ENCODE data around the gene MRPS2. TPM values are rescaled to one million over a fixed set of nuclear protein-coding genes. Genes with fewer than 3 reads are reported as not detected.
A peak's percentile ranks its signal among the peaks of the same experiment; 100 is the strongest.

MRPS2 gene
- polyA plus RNA-seq, 1 donor from 2014 or later: 20.1 TPM

- Histone ChIP-seq H3K9ac (ENCODE audit: low read length) (no peak overlapping the region), H4K20me1 (ENCODE audit: insufficient read depth) (no peaks in the 10 kb centered on the region), H3F3A (ENCODE audit: insufficient read depth, low read length, poor library complexity, severe bottlenecking) (no peaks in the 10 kb centered on the region), H3K27ac (ENCODE audit: low read length) (no peak overlapping the region), H3K36me3 (ENCODE audit: insufficient read depth, low read length) (no peaks in the 10 kb centered on the region), H2AFZ (ENCODE audit: low read depth, low read length) (no peak overlapping the region), H3K4me2 (ENCODE audit: low read length) (no peak overlapping the region), H3K4me3 (ENCODE audit: low read length) (no peak overlapping the region), H3K9me2 (ENCODE audit: insufficient read depth, low read length) (no peaks in the 10 kb centered on the region), H3K9me3 (ENCODE audit: low read length) (no peaks in the 10 kb centered on the region), H3K27me3 (ENCODE audit: insufficient read depth, low read depth, low read length) (no peaks in the 10 kb centered on the region), H3K79me2 (replicated peaks; ENCODE audit: insufficient read depth, low read length) (no peaks in the 10 kb centered on the region)
- TF ChIP-seq EP300 (conservative IDR thresholded peaks at IDR 0.05; ENCODE audit: poor library complexity, severe bottlenecking) (no peak), CTCF (IDR thresholded peaks at IDR 0.05; ENCODE audit: poor library complexity, severe bottlenecking) (peak; percentile 67), SMC3 (conservative IDR thresholded peaks at IDR 0.05; ENCODE audit: poor library complexity) (peak; percentile 68), RAD21 (conservative IDR thresholded peaks at IDR 0.05) (peak; percentile 56)
These were observed 25.6 kb upstream of the MRPS2 start for GRCh38 chr9:135474915-135475314.

- TF ChIP-seq CTCF (IDR thresholded peaks at IDR 0.05; ENCODE audit: poor library complexity, severe bottlenecking) (no peak), SMC3 (conservative IDR thresholded peaks at IDR 0.05; ENCODE audit: poor library complexity) (no peak), EZH2 (IDR thresholded peaks at IDR 0.05; ENCODE audit: borderline replicate concordance, insufficient read depth, low read length, poor library complexity, severe bottlenecking) (no peak), REST (IDR thresholded peaks at IDR 0.05; ENCODE audit: borderline replicate concordance) (no peak), TAF1 (IDR thresholded peaks at IDR 0.05; ENCODE audit: low read depth) (no peak), EP300 (conservative IDR thresholded peaks at IDR 0.05; ENCODE audit: poor library complexity, severe bottlenecking) (no peak), POLR2AphosphoS5 (IDR thresholded peaks at IDR 0.05) (no peak), MXI1 (conservative IDR thresholded peaks at IDR 0.05; ENCODE audit: poor library complexity, severe bottlenecking) (no peak), RAD21 (conservative IDR thresholded peaks at IDR 0.05) (no peak)
- Histone ChIP-seq H3K9me2 (ENCODE audit: insufficient read depth, low read length) (no peaks in the 10 kb centered on the region), H3F3A (ENCODE audit: insufficient read depth, low read length, poor library complexity, severe bottlenecking) (no peaks in the 10 kb centered on the region), H3K9me3 (ENCODE audit: low read length) (no peaks in the 10 kb centered on the region), H3K36me3 (ENCODE audit: insufficient read depth, low read length) (no peaks in the 10 kb centered on the region), H3K9ac (ENCODE audit: low read length) (no peak overlapping the region), H3K79me2 (replicated peaks; ENCODE audit: insufficient read depth, low read length) (no peaks in the 10 kb centered on the region), H4K20me1 (ENCODE audit: insufficient read depth) (no peaks in the 10 kb centered on the region), H3K4me2 (ENCODE audit: low read length) (no peak overlapping the region), H3K27me3 (ENCODE audit: insufficient read depth, low read depth, low read length) (no peaks in the 10 kb centered on the region), H2AFZ (ENCODE audit: low read depth, low read length) (no peak overlapping the region), H3K4me3 (ENCODE audit: low read length) (no peak overlapping the region), H3K27ac (ENCODE audit: low read length) (no peak overlapping the region)
These were observed 23.7 kb upstream of the MRPS2 start for GRCh38 chr9:135476561-135477355.

Data from neural cell (in vitro differentiated cells).